HL-60 (cell line): Measurements from ENCODE around the gene WDPCP.

Experiments
- DNase-seq, 2 experiments: peaks; one replicate each; pipeline ENCODE4 v3.0.0-alpha.2; 2010 to 2020; ENCODE audit warnings: low read depth in 1 of 2, low spot score in 1 of 2
- H3K27ac ChIP-seq: fragments of 250-450 bp; sonication (Bioruptor Pico); replicated peaks from 2 replicates; pipeline ENCODE4 v1.5.1; 2020; ENCODE audit warnings: mild to moderate bottlenecking, moderate library complexity
- H3K27me3 ChIP-seq: fragments of 250-450 bp; sonication (Bioruptor Pico); 2 replicates; pipeline ENCODE4 v1.5.1; 2021; ENCODE audit warnings: mild to moderate bottlenecking, moderate library complexity; ENCODE audit not compliant: insufficient read depth, poor library complexity, severe bottlenecking
- H3K4me3 ChIP-seq: replicated peaks from 2 replicates; pipeline ENCODE4 v1.5.1; 2011; ENCODE audit warnings: mild to moderate bottlenecking, control low read depth, low read length; ENCODE audit not compliant: insufficient read depth
- GABPA ChIP-seq: IDR thresholded peaks from 2 replicates; pipeline ENCODE4 v1.6.1; 2012; ENCODE audit warnings: low read depth
- POLR2AphosphoS5 ChIP-seq: IDR thresholded peaks from 2 replicates; pipeline ENCODE4 v1.6.1; 2012; ENCODE audit warnings: low read depth
- SPI1 ChIP-seq: IDR thresholded peaks from 2 replicates; pipeline ENCODE4 v1.6.1; 2012; ENCODE audit warnings: low read depth, mild to moderate bottlenecking, borderline replicate concordance
- TF ChIP-seq, protein P1 (sequence below): IDR thresholded peaks from 2 replicates; pipeline ENCODE4 v1.6.1; 2012; ENCODE audit warnings: low read depth; ENCODE audit not compliant: insufficient replicate concordance
- TF ChIP-seq, protein P2 (sequence below): IDR thresholded peaks from one replicate; pipeline ENCODE4 v1.5.1; 2011; ENCODE audit warnings: low read length, control low read depth, inconsistent platforms; ENCODE audit not compliant: insufficient read depth

WDPCP gene

DNA sequence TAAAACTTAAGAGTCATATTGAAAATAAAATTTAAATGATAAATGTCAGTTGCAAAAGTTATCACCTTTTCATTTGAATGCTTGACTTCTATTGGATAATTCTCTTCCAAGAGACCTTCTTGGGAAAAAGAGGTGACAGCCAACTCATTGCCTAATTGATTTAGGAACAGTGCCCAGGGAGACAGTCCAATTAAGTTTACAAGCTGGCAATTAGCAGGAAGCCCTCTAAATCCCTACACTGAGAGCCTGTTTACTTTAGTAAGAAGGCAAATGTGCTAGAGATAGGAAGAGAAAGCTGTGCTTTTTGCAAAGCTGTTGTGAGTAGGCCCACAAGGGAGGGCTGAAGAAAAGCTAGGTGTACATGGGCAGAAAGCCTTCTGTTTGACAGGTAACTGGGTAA is 189.1 kb downstream of the WDPCP start:
- H3K4me3 ChIP-seq: no peak overlapping the region
- TF ChIP-seq, protein P1, sequence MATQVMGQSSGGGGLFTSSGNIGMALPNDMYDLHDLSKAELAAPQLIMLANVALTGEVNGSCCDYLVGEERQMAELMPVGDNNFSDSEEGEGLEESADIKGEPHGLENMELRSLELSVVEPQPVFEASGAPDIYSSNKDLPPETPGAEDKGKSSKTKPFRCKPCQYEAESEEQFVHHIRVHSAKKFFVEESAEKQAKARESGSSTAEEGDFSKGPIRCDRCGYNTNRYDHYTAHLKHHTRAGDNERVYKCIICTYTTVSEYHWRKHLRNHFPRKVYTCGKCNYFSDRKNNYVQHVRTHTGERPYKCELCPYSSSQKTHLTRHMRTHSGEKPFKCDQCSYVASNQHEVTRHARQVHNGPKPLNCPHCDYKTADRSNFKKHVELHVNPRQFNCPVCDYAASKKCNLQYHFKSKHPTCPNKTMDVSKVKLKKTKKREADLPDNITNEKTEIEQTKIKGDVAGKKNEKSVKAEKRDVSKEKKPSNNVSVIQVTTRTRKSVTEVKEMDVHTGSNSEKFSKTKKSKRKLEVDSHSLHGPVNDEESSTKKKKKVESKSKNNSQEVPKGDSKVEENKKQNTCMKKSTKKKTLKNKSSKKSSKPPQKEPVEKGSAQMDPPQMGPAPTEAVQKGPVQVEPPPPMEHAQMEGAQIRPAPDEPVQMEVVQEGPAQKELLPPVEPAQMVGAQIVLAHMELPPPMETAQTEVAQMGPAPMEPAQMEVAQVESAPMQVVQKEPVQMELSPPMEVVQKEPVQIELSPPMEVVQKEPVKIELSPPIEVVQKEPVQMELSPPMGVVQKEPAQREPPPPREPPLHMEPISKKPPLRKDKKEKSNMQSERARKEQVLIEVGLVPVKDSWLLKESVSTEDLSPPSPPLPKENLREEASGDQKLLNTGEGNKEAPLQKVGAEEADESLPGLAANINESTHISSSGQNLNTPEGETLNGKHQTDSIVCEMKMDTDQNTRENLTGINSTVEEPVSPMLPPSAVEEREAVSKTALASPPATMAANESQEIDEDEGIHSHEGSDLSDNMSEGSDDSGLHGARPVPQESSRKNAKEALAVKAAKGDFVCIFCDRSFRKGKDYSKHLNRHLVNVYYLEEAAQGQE: no peak
- TF ChIP-seq, protein P2, sequence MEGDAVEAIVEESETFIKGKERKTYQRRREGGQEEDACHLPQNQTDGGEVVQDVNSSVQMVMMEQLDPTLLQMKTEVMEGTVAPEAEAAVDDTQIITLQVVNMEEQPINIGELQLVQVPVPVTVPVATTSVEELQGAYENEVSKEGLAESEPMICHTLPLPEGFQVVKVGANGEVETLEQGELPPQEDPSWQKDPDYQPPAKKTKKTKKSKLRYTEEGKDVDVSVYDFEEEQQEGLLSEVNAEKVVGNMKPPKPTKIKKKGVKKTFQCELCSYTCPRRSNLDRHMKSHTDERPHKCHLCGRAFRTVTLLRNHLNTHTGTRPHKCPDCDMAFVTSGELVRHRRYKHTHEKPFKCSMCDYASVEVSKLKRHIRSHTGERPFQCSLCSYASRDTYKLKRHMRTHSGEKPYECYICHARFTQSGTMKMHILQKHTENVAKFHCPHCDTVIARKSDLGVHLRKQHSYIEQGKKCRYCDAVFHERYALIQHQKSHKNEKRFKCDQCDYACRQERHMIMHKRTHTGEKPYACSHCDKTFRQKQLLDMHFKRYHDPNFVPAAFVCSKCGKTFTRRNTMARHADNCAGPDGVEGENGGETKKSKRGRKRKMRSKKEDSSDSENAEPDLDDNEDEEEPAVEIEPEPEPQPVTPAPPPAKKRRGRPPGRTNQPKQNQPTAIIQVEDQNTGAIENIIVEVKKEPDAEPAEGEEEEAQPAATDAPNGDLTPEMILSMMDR: no peak
- TF ChIP-seq SPI1: no peak
- no peak for TF ChIP-seq POLR2AphosphoS5
- TF ChIP-seq GABPA: no peak
- H3K27ac ChIP-seq: no peak overlapping the region
- no peaks in the 10 kb centered on the region for H3K27me3 ChIP-seq
- DNase-seq: no peak

DNA sequence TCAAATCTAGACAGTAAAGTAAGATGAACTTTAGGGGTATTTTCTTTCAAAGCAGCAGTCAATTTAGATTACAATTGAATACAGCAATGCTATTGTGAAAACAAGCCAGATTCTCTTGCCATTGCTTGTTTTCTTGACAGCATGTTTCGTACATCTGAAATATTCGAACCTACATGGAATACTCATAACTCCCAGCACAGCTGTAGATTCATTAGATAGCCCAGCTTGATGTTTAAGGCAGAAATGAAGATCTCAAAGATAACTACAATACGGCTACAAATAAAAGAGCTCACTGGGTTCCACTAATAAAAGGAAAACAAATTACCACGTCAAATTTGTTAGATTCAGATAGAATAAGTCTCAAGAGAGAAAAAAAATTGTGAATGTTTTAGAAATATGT is 208.8 kb downstream of the WDPCP start:
- no peak for TF ChIP-seq SPI1
- TF ChIP-seq, protein P2: no peak
- TF ChIP-seq, protein P1: no peak
- TF ChIP-seq POLR2AphosphoS5: no peak
- no peak for TF ChIP-seq GABPA
- Histone ChIP-seq H3K27ac (no peak overlapping the region), H3K27me3 (no peaks in the 10 kb centered on the region), H3K4me3 (no peak overlapping the region)
- no peak for DNase-seq

DNA sequence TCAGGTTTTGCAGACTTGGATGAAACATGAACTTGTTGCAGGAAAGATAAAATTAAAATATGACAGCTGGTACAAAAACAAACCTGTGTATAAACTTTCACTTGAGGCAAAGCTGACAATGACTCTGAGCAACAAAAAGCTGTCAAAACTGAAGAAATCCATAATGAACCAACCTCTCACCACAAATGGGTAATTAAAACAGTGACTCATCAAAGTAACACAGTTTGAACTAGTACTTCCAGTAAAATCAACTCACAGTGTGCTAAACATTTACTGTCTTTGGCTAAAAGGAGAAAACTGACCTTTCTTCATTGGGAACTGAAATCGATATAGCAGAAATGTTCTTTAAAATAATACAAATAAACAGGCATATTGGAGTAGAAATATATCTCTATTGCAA is 209.7 kb downstream of the WDPCP start:
- peak in 1 of 2 experiments; percentile 16 for DNase-seq
- TF ChIP-seq, protein P2: no peak
- TF ChIP-seq POLR2AphosphoS5 (no peak), GABPA (no peak), SPI1 (no peak)
- TF ChIP-seq, protein P1: no peak
- H3K27ac ChIP-seq: no peak overlapping the region

More for the DNA sequence above, 209.7 kb downstream of the WDPCP start:
- Histone ChIP-seq H3K27me3 (no peaks in the 10 kb centered on the region), H3K4me3 (no peak overlapping the region)
